Vein endothelial cell (primary cell): ENCODE measurements around the gene ZBTB9. TPM values are rescaled to one million over a fixed set of nuclear protein-coding genes. Genes with fewer than 3 reads are reported as not detected.

Source experiments
- small RNA-seq: library from RNA; depleted of rRNA; stranded (forward); fragments of <200 nt; gene quantifications from one replicate; pipeline ENCODE3, GENCODE V24; 2012
- total RNA-seq: library from RNA; depleted of rRNA; stranded (reverse); fragments of >200 nt; gene quantifications from 2 replicates; pipeline ENCODE4 v1.2.3, GENCODE V29; 2012

The ZBTB9 gene, protein sequence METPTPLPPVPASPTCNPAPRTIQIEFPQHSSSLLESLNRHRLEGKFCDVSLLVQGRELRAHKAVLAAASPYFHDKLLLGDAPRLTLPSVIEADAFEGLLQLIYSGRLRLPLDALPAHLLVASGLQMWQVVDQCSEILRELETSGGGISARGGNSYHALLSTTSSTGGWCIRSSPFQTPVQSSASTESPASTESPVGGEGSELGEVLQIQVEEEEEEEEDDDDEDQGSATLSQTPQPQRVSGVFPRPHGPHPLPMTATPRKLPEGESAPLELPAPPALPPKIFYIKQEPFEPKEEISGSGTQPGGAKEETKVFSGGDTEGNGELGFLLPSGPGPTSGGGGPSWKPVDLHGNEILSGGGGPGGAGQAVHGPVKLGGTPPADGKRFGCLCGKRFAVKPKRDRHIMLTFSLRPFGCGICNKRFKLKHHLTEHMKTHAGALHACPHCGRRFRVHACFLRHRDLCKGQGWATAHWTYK
- 5.3 and 7.8 TPM in 2 replicates for total RNA-seq

DNA sequence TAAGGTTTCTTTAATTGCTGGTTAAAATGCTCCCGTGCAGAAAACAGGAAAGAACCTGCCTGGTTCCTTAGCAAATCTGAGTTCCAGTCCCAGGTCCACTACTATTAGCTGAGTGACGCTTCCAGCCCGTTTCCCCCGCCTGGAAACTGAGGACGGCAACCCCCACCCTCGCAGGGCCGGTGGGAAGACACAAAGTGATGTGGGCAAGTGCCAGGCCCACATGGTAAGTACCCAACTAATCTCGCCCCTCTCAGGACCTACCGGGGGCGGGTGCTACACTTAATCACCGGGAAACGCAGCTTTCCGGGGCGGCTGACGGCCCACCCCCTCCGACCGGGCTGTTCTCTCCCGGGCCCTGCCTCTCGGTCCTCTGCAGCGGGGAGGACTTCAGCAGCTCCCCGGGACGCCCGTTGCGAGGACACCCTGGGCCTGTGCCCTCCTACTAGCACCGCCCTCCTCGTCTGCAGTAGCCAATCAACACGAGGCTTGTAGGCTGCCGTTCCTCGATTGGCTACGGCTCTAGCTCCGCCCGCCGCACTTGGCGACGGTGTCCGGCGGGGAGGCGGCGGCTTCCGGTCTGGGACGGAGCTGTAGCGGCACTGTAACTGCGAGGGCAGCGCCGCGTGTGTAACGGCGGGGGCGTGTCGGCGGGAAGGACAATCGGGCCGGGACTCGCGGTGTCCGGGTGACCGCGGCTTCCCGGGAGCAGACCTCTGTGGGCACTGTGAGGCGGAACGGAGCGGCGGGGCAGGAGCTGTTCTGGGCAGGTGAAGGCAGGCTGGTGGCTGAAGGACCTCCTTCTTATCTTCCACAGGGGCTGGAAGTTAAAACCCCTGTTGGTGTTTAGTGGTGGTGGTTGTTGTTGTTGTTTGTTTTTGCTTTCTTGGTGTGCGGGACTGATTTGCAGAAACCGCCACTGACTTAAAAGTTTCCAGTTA, at the start of gene ZBTB9:
Gene ZBTB9 (plus strand): TSS at position 568 of the 938 bp plus-strand sequence. CDS start 525 bp downstream, outside the sequence.

GRCh38 chr6:33410711-33411631, 43.4 kb upstream of the ZBTB9 start, which contains the start of gene PHF1:
TSS of gene PHF1 (plus strand) at chr6:33411014. CDS start at chr6:33412264, 1,250 bp downstream.

DNA sequence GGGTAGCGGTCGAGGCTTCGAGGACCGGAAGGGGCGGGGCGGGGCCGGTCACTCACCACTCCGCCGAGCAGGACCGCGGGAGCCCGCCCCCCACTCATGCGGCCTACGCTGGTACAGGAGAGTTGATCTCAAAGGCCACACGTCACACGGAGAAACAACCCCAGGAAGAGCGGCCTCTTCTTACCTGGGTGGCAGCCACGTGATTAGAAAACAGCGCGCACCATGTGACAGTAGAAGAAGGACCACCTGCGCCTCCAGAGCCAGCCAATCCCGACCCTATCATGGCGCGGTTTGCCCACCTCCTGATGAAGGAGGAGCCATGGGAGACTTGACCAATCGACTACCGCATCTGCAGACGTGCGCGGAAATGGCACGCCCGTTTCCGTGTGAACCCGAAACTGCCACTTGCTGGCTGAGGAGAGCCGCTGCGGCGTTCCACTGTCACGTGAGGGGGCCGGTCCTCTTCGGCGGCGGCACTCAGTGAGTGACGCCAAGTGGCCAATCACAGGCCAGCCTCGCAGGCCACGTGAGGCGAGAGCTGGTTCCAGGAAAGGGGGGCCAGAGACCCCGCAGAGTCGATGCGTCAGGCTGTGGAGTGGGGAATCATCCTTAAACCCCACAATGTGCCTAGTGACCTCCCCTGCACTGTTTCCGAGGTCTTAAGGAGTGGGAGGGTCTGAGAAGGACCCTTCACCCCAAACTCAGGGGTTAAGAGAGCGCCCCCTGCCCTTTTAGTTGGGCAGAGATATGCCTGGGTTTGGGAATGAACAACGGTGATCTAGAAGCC, 36.3 kb upstream of the ZBTB9 start, which contains the start of gene CUTA:
Gene CUTA (minus strand): TSS at position 205 of the 787 bp plus-strand sequence. CDS start 107 bp downstream, at position 98.

GRCh38 chr6:33419580-33420490, 34.5 kb upstream of the ZBTB9 start, which contains the start of gene SYNGAP1:
TSS of gene SYNGAP1 (plus strand) at chr6:33420065. CDS start at chr6:33420265, 200 bp downstream.

Small RNA genes within 50 kb of the gene (small RNA-seq; reads per million reads assigned to genes)
- not detected for gene ZBTB9

Other genes starting within 250 kb of the ZBTB9 start
- 2.8 and 4.9 TPM in 2 replicates for gene HSD17B8, start 249.9 kb upstream of the ZBTB9 start, total RNA-seq
- 18.3 and 27.1 TPM in 2 replicates for gene RING1, start 246.1 kb upstream of the ZBTB9 start, total RNA-seq
- 41.3 and 46.1 TPM in 2 replicates for gene VPS52, start 182.7 kb upstream of the ZBTB9 start, total RNA-seq
- 2,652 and 3,161 TPM in 2 replicates for gene RPS18, start 182.5 kb upstream of the ZBTB9 start, total RNA-seq
- 2.6 and 5.9 TPM in 2 replicates for gene B3GALT4, start 177.5 kb upstream of the ZBTB9 start, total RNA-seq
- gene WDR46, start 165.3 kb upstream of the ZBTB9 start, total RNA-seq, result 78.6 and 99.3 TPM in 2 replicates
- 27.4 and 34.7 TPM in 2 replicates for gene PFDN6, start 165.0 kb upstream of the ZBTB9 start, total RNA-seq
- 61.8 and 67.0 TPM in 2 replicates for gene RGL2, start 155.6 kb upstream of the ZBTB9 start, total RNA-seq
- 126 and 163 TPM in 2 replicates for gene TAPBP, start 140.5 kb upstream of the ZBTB9 start, total RNA-seq
- gene ZBTB22, start 136.8 kb upstream of the ZBTB9 start, total RNA-seq, result 12.6 and 15.0 TPM in 2 replicates
- 41.5 and 56.4 TPM in 2 replicates for gene DAXX, start 131.6 kb upstream of the ZBTB9 start, total RNA-seq
- 20.3 and 33.6 TPM in 2 replicates for gene KIFC1, start 62.8 kb upstream of the ZBTB9 start, total RNA-seq
- gene PHF1, start 43.6 kb upstream of the ZBTB9 start, total RNA-seq, result 15.5 and 16.0 TPM in 2 replicates
- 61.8 and 63.0 TPM in 2 replicates for gene CUTA, start 36.5 kb upstream of the ZBTB9 start, total RNA-seq
- gene SYNGAP1, start 34.5 kb upstream of the ZBTB9 start, total RNA-seq, result 3.6 and 5.3 TPM in 2 replicates
- gene BAK1, start 125.7 kb downstream of the ZBTB9 start, total RNA-seq, result 29.7 and 31.0 TPM in 2 replicates
- 35.3 and 57.6 TPM in 2 replicates for gene ITPR3, start 166.7 kb downstream of the ZBTB9 start, total RNA-seq